ENCODE results near the gene FAM20C. TPM values are rescaled to one million over a fixed set of nuclear protein-coding genes. Genes with fewer than 3 reads are reported as not detected.

Gene FAM20C
- polyA plus RNA-seq, 1 donor: 57.2 TPM

DNA sequence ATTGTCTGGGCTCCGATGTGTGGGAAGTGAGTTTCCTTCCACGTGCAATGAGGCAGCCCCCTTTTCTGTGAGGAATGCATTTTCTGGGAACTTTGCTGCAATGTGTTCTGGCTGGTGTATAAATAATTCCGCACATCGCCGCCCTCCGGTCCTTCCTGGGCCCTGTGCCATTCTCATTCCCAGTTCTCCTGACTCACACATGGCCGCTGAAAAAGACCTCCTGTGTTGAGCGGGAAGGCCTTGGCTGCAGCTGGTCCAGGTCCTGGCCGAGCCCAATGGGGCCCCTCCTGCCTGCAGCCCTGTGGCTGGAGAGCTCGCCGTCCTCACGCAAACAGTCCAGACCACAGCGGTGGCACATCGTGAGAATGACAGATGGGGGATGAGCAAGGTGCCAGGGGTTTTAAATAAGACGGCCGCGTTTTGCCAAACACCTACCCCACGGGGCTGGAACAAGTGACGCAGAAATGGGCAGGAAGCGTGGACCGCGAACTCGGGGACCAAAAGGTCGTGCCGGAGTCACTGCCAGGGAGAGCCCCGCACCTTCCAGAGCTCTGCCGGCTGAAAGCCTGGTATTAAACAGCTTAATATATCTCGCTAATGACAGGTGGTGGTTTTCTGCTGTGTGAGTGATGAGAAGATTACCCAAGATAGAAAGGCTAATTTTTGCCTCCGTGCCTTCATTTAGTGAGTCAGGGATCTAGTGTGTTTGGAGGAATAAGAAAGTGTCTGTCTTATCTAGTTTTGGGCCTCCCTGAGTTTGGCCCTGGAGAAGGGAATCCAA is 37.0 kb downstream of the FAM20C start:
- WGBS (ENCODE audit: insufficient coverage, low lambda C conversion rate): no CpG with 5 or more reads among the region's 29 CpGs
- DNase-seq: peak; percentile 55 to 58
- Histone ChIP-seq H3K4me3 (ENCODE audit: low read length) (no peak overlapping the region), H3K27ac (ENCODE audit: low read length) (no peak overlapping the region), H3K36me3 (ENCODE audit: control insufficient read depth, insufficient read depth, low read length) (peaks cover 40% of the 10 kb centered on the region), H3K27me3 (ENCODE audit: control insufficient read depth, insufficient read depth, low read length) (no peaks in the 10 kb centered on the region), H3K4me1 (ENCODE audit: control insufficient read depth, insufficient read depth, low read length) (peaks cover 10% of the 10 kb centered on the region), H3K9me3 (ENCODE audit: control insufficient read depth, low read depth, low read length) (peaks cover 6% of the 10 kb centered on the region)

DNA sequence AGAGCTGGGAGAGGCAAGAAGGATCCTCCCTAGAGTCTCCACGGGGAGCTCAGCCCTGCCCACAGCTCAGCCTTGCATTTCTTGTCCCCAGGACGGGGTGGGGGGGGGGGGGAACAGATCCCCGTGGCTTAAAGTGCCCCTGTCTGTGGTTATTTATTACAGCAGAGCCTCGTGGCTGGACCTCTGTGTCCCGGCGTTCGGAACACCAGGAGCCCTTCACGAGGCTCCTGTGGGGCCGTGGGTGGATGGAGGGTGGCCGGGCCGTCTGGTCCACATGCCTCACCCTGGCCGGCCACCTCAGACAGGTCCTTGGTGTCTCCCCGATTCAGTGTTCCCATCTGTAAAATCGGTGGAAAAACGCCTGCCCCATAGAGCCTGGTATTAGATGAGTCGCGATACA is 37.9 kb downstream of the FAM20C start:
- peaks cover 6% of the 10 kb centered on the region for H3K9me3 ChIP-seq (ENCODE audit: control insufficient read depth, low read depth, low read length)
- WGBS (ENCODE audit: insufficient coverage, low lambda C conversion rate): 89% methylated on average over 4 of the region's 17 CpGs
- DNase-seq: no peak
- peaks cover 11% of the 10 kb centered on the region for H3K4me1 ChIP-seq (ENCODE audit: control insufficient read depth, insufficient read depth, low read length)
- H3K27me3 ChIP-seq (ENCODE audit: control insufficient read depth, insufficient read depth, low read length): no peaks in the 10 kb centered on the region
- H3K36me3 ChIP-seq (ENCODE audit: control insufficient read depth, insufficient read depth, low read length): peaks cover 46% of the 10 kb centered on the region
- H3K4me3 ChIP-seq (ENCODE audit: low read length): no peak overlapping the region
- H3K27ac ChIP-seq (ENCODE audit: low read length): no peak overlapping the region

GRCh38 chr7:231030-231857 is 38.9 kb downstream of the FAM20C start:
- peaks cover 9% of the 10 kb centered on the region for H3K9me3 ChIP-seq (ENCODE audit: control insufficient read depth, low read depth, low read length)
- H3K27me3 ChIP-seq (ENCODE audit: control insufficient read depth, insufficient read depth, low read length): no peaks in the 10 kb centered on the region
- no peak overlapping the region for H3K27ac ChIP-seq (ENCODE audit: low read length)
- peaks cover 14% of the 10 kb centered on the region for H3K4me1 ChIP-seq (ENCODE audit: control insufficient read depth, insufficient read depth, low read length)
- WGBS (ENCODE audit: insufficient coverage, low lambda C conversion rate): no CpG with 5 or more reads among the region's 38 CpGs
- H3K36me3 ChIP-seq (ENCODE audit: control insufficient read depth, insufficient read depth, low read length): peaks cover 50% of the 10 kb centered on the region
- H3K4me3 ChIP-seq (ENCODE audit: low read length): no peak overlapping the region
- no peak for DNase-seq

GRCh38 chr7:231858-232246 is 39.5 kb downstream of the FAM20C start:
- Histone ChIP-seq H3K4me3 (ENCODE audit: low read length) (no peak overlapping the region), H3K9me3 (ENCODE audit: control insufficient read depth, low read depth, low read length) (peaks cover 9% of the 10 kb centered on the region), H3K27me3 (ENCODE audit: control insufficient read depth, insufficient read depth, low read length) (no peaks in the 10 kb centered on the region), H3K27ac (ENCODE audit: low read length) (no peak overlapping the region), H3K4me1 (ENCODE audit: control insufficient read depth, insufficient read depth, low read length) (peaks cover 14% of the 10 kb centered on the region), H3K36me3 (ENCODE audit: control insufficient read depth, insufficient read depth, low read length) (peaks cover 50% of the 10 kb centered on the region)
- no peak for DNase-seq
- WGBS (ENCODE audit: insufficient coverage, low lambda C conversion rate): no CpG with 5 or more reads among the region's 21 CpGs

DNA sequence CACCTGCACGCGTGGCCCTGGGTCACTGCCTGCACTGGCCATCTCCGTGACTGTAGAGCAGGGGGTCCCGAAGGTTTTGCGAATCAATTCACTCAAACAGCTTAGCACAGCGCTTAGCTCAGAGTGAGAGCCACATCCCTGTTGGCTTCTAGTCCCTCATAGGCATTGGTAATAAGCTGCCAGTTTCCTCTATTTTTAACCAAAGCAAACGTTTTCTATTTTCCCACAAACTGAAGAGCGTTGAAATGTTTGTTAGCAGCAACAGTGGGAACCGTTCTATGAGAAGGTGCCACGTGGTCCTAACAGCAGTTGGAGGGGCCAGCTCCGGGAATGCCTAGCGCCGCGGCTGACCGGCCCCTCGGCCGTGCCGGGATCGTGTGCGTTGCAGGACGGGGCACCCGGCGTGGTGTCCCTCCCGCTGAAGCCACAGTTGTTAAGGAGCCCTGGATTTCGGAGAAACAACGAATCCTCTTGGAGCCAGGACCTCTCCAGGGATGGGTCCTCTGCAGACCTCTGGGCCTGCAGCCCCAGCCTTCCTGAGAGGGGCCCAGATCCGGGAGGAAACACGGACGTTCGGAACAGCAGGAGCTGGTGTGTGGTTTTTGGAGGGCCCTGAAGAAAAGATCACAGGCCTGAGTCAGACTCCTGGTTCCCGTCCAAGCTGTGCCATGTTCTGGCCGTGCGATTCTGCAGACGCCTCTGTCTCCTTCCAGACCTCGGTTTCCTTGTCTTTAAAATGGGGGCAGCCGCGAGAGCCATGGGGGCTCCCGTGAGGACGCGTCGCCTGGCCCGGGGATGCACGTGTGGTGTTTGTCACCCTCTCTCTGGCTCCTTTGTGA is 40.3 kb downstream of the FAM20C start:
- DNase-seq: no peak
- Histone ChIP-seq H3K27me3 (ENCODE audit: control insufficient read depth, insufficient read depth, low read length) (no peaks in the 10 kb centered on the region), H3K9me3 (ENCODE audit: control insufficient read depth, low read depth, low read length) (peaks cover 9% of the 10 kb centered on the region), H3K4me1 (ENCODE audit: control insufficient read depth, insufficient read depth, low read length) (peaks cover 14% of the 10 kb centered on the region), H3K36me3 (ENCODE audit: control insufficient read depth, insufficient read depth, low read length) (peaks cover 50% of the 10 kb centered on the region), H3K27ac (ENCODE audit: low read length) (peak overlapping the region; percentile 2), H3K4me3 (ENCODE audit: low read length) (no peak overlapping the region)
- 72% methylated on average over 2 of the region's 43 CpGs for WGBS (ENCODE audit: insufficient coverage, low lambda C conversion rate)

DNA sequence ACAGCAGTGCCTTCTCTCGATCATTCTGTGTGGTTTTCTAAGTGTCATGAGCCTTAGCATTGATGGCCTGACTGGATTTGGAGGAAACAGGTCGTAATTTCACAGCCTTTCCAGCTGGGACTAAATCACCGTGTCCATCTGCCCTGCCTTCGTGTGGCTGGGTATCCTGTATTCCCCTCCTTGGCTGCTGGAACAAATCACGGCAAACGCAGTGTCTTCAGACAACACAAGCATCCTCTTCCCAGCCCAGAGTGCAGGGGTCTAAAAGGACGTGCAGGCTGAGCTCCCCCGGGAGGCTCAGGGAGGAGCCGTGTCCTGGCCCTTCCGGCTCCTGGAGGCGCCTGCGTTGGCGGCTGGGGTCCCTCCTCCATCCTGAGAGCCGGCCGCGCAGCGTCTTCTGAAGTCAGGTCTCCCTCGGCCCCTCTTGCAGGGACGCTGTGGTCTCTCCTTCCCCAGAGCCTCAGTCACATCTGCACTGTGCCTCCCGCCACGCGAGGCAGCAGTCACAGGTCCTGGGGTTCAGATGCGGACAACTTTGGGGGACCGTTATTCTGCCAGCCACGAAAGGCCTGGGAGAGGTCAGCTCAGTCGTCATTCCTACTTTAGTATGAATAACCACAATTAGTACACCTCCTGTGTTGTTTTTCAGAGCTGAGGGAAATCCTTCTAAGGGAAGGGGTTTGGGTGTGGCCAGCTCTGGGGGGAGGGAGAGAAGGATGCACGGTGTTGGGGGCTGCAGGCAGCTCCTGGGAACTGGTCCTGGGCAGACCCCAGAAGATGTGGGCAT is 41.1 kb downstream of the FAM20C start:
- peaks cover 14% of the 10 kb centered on the region for H3K4me1 ChIP-seq (ENCODE audit: control insufficient read depth, insufficient read depth, low read length)
- no CpG with 5 or more reads among the region's 27 CpGs for WGBS (ENCODE audit: insufficient coverage, low lambda C conversion rate)
- no peak for DNase-seq
- H3K9me3 ChIP-seq (ENCODE audit: control insufficient read depth, low read depth, low read length): peaks cover 9% of the 10 kb centered on the region
- no peaks in the 10 kb centered on the region for H3K27me3 ChIP-seq (ENCODE audit: control insufficient read depth, insufficient read depth, low read length)
- no peak overlapping the region for H3K4me3 ChIP-seq (ENCODE audit: low read length)
- H3K27ac ChIP-seq (ENCODE audit: low read length): peak overlapping the region; percentile 67
- peaks cover 47% of the 10 kb centered on the region for H3K36me3 ChIP-seq (ENCODE audit: control insufficient read depth, insufficient read depth, low read length)

GRCh38 chr7:234051-234707 is 41.8 kb downstream of the FAM20C start:
- H3K4me3 ChIP-seq (ENCODE audit: low read length): no peak overlapping the region
- peaks cover 14% of the 10 kb centered on the region for H3K4me1 ChIP-seq (ENCODE audit: control insufficient read depth, insufficient read depth, low read length)
- no CpG with 5 or more reads among the region's 33 CpGs for WGBS (ENCODE audit: insufficient coverage, low lambda C conversion rate)

GRCh38 chr7:234708-235553 is 42.6 kb downstream of the FAM20C start:
- Histone ChIP-seq H3K4me3 (ENCODE audit: low read length) (no peak overlapping the region), H3K9me3 (ENCODE audit: control insufficient read depth, low read depth, low read length) (peaks cover 9% of the 10 kb centered on the region), H3K27ac (ENCODE audit: low read length) (peak overlapping the region; percentile 67), H3K36me3 (ENCODE audit: control insufficient read depth, insufficient read depth, low read length) (peaks cover 38% of the 10 kb centered on the region), H3K27me3 (ENCODE audit: control insufficient read depth, insufficient read depth, low read length) (no peaks in the 10 kb centered on the region), H3K4me1 (ENCODE audit: control insufficient read depth, insufficient read depth, low read length) (peaks cover 14% of the 10 kb centered on the region)
- DNase-seq: no peak
- 40% methylated on average over 1 of the region's 28 CpGs for whole genome bisulfite sequencing (ENCODE audit: insufficient coverage, low lambda C conversion rate)

More at GRCh38 chr7:234051-234707, 41.8 kb downstream of the FAM20C start:
- Histone ChIP-seq H3K27me3 (ENCODE audit: control insufficient read depth, insufficient read depth, low read length) (no peaks in the 10 kb centered on the region), H3K9me3 (ENCODE audit: control insufficient read depth, low read depth, low read length) (peaks cover 9% of the 10 kb centered on the region), H3K36me3 (ENCODE audit: control insufficient read depth, insufficient read depth, low read length) (peaks cover 45% of the 10 kb centered on the region), H3K27ac (ENCODE audit: low read length) (peak overlapping the region; percentile 67)
- no peak for DNase-seq

All from large intestine (tissue), 3 donors.